Measurements from ENCODE around the gene RNF207.

Gene RNF207

DNA sequence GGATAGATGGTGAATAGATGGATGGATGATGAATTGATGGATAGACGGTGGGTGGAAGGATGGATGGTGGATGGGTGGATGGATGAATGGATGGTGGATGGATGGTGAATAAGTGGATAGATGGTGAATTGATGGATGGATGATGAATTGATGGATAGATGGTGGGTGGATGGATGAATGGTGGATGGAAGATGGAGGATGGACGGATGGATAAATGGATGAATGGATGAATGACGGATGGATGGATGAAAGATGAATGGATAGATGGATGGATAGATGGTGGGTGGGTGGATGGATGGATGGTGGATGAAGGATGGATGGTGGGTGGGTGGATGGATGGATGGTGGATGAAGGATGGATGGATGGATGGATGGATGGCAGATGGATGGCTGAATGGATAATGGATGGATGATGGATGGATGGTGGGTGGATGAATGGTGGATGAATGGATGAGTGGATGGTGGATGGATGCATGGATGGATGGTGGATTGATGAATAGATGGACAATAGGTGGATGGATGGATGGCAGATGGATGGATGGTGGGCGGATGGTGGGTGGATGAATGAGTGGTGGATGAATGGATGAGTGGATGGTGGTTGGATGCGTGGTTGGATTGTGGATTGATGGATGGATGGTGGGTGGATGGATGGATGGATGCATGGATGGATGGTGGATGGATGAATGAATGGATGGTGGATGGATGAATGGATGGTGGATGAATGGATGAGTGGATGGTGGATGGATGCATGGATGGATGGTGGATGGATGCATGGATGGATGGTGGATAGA, 31.1 kb upstream of the RNF207 start:
- DNase-seq, result no peak

GRCh38 chr1:6175411-6175828, 30.5 kb upstream of the RNF207 start:
- DNase-seq, result no peak

DNA sequence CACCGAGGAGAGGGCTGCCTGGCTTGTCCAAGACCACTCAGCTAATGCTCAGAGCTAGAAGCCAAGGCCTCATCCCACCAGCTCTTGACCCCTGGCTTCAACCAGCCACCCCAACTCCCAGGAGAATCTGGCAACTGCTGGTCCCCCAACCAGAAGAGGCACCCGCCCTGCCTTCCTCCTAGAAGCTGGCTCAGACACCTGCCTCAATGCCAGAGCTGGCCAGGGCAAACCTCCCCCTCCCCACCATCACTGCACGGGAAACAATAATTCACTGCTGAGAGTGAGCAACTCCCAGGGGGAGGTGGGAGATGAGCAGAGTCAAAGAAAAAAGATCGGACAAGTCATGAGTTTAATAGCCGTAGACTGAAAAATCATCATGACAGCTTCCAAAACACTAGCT, 29.1 kb upstream of the RNF207 start:
- no peak for DNase-seq

DNA sequence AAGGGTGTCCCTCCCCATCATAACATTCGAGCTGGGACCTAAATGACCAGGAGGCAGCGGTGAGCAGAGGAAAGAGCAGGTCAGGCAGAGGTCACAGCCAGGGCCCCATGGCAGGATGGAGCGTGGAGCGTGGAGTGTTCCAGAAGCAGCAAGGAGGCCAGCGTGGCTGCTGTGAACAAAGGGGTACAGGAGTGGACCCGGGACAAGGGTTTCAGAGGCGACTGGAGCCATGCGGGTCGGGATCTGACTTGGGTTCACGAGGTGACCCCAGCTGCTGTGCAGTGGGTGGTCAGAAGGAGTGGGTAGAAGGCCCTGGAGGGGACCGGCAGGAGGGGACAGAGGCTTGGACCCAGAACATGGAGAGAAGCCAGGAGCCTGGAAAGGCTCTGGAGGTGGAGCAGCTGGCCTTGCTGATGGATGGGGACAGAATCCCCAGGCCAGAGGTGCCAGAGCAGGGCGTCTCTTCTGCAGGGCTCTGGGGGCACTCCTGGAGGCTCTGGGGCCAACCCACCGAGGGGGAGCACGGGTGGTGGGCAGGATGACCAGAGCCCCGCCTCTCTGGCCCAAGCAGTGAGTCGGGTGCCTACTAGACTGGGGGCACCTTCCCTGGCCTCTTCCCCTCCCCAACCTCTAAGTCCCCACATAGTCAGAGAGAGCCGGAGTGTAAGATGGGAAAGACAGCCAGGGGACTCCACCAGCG, 28.1 kb upstream of the RNF207 start:
- no peak for DNase-seq

DNA sequence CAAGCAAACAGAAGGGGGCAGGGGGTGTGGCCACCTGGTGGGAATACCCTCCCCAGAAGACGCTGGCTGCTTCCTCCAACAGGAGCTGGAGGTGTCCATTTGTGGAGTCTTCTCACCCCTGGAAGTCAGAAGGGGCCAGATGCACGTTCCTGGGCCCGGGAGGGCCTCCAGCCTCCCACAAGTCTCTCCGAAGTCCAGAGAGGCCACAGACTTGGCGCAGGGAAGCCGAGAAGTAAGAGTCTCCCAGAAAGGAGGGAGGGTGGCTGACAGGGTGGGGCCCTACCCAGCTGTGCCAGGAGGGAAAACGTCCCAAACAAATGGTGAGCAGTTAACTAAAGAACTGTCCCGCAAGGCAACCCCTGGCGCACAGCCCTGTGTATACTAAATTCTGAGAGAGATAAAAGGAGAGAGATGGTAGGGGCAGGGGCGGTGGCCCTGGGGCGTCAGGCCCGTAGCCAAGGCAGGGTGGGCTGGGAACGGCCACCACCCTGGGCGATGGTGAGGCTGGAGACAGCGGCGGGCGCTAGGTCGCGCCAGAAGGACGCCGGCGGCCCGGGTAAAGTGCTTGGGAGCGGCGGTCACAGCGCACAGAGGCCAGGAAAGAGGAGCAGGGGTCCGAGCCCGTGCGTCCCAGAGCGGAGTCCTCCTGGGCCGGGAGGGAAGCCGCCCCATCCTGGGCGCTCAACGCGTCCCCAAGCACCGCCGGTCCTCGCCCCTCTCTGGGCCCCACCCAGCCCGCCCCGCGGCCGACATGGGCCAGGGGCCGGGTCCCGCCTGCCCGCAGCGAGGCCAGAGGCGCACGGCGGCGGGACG, 27.0 kb upstream of the RNF207 start:
- DNase-seq, result no peak

GRCh38 chr1:6179564-6180175, 26.2 kb upstream of the RNF207 start:
- no peak for DNase-seq

DNA sequence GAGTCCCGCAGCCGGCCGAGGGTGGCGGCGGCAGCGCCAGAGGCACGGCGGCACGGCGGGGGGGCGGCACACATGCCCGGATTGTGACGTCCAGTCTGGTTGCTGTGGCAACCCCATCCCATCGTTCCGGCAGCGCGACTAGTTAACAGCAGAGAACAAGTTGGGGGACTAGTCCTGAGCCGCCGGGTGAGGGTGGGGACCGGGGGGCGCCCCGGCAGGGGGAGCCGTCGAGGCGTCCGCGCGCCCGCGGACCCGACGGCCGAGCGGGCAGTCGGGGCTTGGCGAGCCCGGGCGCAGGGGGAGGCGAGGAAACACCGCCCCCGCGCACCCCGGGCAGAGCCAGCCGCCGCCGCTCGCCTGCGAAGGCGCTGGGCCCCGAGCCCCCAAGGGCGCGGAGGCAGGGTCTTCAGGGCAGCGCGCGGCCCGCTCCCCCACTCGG, 25.6 kb upstream of the RNF207 start, which contains the start of gene CHD5:
Gene CHD5, minus strand, starts transcription at position 54 of the 439 bp plus-strand sequence. CDS start 298 bp downstream, outside the sequence.
- DNase-seq, result no peak

- DNase-seq, result no peak
Measured at GRCh38 chr1:6180707-6181311, 25.1 kb upstream of the RNF207 start.

DNA sequence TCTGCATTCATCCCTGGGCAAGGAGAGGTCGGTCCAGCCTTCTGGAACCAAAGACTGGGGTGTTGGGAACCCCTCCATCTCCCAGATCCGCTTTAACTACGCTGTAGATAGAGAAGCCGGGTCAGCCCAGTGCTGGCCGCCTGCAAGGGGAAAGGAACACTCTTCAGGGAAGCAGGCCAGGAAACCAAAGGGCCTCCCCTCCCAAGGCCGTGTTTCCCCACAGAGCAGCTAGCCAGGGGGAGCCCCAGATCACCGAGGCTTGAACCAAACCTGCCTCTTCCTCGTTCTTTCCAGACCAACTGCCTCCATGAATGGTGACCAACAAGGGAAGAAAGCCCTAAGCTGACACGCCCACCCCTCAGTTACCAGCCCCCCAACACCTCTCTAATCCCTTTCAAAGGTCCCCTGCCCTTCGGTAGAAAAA, 24.6 kb upstream of the RNF207 start:
- DNase-seq, result no peak

GRCh38 chr1:6183520-6183989, 22.4 kb upstream of the RNF207 start:
- DNase-seq, result no peak

DNA sequence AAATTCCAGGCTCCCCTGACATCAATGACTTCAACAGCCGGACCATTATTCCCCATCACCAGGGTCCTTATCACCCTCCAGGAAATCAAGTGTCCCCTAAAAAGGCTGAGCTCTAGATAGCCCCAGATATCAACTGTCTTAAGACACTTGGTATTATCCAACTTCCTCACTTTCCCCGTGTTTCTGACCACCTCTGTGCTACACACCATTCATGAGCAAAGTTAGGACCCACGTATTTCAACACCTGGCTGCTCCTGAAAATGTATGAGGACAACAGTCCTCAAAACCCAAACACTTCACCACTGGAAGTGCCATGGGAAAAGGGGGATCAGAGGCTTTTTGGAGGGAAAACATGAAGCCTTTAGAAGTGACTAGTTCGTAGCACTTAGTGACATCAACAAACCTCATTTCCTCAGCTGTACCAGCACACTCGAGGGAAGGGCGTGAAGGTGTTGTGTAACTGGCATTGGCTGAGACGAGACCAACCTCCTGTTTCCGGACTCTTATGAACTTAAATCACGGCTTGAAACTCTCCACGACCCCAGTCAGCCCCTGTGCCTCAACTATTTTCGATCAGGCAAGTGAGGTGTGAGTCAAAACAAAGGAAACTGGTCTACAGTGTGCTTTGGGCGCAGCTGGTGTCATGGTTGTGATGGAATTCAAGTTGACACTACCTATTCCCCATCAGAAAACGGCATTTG, 21.7 kb upstream of the RNF207 start:
- no peak for DNase-seq

- DNase-seq, result no peak
Measured at GRCh38 chr1:6185151-6185550, 20.8 kb upstream of the RNF207 start.

DNA sequence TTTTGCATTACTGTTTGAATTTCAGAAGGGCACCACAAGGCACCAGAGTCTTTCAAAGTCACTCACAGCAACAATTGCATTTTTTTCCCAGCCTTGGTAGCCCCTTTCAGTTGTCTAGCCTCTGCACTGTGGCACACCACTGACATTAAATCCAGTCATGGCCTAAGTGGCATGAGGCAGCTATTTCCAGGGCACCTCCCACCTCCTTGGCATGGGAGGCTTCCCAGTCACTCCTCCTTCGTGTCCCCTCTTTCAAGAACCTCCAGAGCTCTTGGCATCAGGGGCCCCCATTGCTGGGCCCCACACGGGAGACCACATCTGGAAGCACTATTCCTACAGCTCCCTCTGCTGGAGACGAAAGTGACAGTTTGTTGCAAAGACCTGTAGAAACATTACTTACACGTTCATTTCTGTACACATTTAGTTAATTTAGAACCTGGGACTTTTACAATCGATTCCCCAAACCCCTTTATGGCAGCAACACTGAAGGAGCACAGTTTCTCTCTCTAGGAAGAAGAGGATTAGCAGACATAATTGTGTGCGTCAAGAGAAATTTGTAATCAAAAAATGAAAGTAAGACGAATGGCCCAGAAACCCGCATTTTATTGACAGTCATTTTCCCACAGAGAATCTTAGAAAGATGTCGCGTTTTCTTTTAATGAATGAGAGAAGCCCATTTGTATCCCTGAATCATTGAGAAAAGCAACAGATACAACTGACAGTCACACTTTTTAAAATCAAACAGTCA, 20.1 kb upstream of the RNF207 start:
- DNase-seq, result peak; percentile 17

DNA sequence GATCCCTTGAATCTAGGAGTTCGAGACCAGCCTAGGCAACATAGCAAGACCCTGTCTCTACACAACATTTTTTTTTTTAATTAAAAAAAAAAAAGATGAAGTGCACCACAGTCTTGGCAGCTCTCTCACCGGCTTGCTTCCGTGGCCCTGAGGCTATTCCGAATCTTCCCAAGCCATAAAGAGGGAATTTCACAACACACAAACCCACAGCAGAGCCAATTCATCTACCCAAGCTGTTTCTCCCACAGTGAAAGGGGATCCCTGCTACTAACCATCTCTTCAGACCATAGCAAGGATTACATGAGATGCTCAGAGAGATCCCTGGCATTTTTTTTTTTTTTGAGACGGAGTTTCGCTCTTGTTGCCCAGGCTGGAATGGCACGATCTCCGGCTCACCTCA, 17.5 kb upstream of the RNF207 start:
- no peak for DNase-seq

DNA sequence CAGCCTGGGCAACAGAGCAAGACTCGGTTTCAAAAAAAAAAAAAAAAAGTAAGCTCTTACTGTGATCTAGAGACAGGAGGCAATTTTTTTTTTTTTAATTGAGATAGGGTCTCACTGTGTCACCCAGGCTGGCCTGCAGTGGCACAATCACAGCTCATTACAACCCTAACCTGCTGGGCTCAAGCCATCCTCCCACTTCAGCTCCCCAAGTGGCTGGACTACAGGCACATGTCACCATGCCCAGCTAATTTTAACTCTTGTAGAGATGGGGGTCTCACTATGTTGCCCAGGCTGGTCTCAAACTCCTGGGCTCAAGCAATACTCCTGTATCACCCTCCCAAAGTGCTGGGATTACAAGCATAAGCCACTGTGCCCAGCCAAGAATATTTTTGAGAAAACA, 14.0 kb upstream of the RNF207 start:
- no peak for DNase-seq

GRCh38 chr1:6197746-6198427, 8.0 kb upstream of the RNF207 start:
- DNase-seq, result no peak

DNA sequence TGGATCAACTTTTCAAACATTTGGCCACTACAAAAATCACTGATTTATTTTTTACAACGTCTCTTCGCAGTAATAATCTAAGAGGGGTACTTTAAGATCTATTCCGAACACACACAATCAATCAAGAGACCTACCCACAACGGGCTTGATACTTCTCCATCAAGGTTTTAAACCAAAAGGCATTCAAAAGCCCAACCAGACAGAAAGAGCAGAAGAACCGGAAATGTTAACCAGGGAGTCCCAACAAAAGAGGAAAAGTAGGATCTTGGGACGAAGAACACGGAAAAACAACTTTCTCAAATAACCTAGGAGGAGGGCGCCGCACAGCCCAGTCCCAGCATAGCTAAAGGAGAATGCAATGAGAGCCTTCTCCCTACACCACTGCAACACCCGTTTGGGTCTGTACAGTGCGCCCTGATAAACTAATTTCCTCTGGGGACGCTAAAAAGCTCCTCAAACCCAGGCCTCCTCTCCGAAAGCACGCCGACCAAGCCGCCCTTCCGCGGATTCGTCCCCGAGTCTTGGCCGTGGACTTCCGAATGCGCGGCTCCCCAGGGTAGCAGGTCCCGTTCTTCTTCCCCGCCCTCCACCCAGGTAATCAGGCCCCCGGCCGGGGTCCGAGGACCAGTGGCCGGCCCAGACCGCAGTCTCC, 7.1 kb upstream of the RNF207 start:
- DNase-seq, result peak; percentile 44

DNA sequence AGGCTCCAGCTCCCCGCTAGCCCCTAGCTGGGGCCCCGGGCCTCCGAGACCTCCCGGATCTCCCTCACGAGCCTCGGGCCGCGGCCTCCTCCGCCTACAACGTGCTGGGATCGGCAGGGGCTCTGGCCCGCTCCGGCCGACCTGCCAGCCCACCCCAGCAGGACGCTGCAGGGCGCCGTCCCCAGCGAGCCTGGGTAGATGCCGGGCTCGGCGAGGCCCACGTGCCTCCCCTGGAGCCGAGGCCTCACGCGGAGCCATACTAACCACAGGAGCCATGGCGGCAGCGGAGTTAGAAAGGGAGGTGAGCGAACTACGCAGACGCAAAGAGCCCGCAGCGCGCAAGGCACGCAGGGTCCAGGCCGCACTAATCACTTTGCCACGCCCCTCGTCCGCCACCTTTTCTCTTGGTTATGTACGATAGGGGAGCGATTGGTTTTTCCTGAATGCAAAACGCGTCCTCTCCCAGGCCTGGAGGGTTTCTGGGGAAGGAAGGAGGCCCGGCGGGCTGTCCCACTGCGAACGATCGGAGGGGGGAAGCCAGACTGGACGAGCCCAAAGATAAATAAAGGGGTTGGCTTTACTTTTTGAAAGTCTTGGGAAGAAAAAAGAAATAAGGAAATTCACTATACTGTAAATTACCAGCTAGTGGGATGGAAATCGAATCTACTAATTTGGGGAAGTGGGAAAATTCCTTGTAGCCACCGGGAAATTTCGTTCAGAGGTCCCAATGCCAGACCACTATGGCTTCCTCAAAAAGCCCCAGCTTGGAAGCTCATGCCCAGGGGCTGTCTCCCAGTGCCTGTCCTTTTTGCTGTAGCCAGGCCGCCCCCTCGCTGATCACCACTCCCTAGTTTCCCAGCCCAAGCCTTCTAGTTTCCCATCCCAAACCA, 6.4 kb upstream of the RNF207 start, which contains the start of gene RPL22:
Gene RPL22, minus strand, starts transcription at position 298 of the 890 bp plus-strand sequence. Its CDS starts 22 bp downstream, at position 276.
- DNase-seq, result peak; percentile 99

All from activated naive CD4-positive, alpha-beta T cell treated with Interleukin-2 at 50 U/mL for 16 hours (primary cell).